GM21619 (cell line): ENCODE results near the gene KRTAP12-1.

ENCODE experiments used
- ATAC-seq: cut with Tn5 transposase; IDR thresholded peaks from one replicate; pipeline ENCODE4 v1.9.1; 2021; ENCODE audit not compliant: unreplicated experiment

KRTAP12-1 gene, protein sequence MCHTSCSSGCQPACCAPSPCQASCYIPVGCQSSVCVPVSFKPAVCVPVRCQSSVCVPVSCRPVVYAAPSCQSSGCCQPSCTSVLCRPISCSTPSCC

GRCh38 chr21:44681861-44682579 is at the start of gene KRTAP12-1:
TSS of gene KRTAP12-1 (minus strand) at chr21:44682163. CDS start at chr21:44682123, 40 bp downstream.
- no peak for ATAC-seq

- no peak for ATAC-seq
These were observed 49.1 kb upstream of the KRTAP12-1 start for GRCh38 chr21:44730951-44731579.

DNA sequence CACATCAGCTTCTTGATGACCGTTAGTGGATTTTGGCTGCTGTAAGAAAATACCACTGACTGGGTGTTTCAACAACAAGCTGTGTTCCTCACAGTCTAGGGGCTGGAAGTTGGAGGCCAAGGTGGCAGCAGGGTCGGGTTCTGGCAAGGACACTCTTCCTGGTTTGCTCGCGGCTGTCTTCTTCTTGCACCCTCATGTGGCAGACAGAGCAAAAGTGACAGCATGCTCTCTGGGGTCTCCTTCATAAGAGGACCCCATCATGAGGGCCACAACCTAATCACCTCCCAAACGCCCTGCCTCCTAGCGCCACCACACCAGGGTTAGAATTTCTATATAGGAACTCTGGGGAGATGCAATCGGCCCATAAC is 48.0 kb upstream of the KRTAP12-1 start:
- ATAC-seq: no peak

DNA sequence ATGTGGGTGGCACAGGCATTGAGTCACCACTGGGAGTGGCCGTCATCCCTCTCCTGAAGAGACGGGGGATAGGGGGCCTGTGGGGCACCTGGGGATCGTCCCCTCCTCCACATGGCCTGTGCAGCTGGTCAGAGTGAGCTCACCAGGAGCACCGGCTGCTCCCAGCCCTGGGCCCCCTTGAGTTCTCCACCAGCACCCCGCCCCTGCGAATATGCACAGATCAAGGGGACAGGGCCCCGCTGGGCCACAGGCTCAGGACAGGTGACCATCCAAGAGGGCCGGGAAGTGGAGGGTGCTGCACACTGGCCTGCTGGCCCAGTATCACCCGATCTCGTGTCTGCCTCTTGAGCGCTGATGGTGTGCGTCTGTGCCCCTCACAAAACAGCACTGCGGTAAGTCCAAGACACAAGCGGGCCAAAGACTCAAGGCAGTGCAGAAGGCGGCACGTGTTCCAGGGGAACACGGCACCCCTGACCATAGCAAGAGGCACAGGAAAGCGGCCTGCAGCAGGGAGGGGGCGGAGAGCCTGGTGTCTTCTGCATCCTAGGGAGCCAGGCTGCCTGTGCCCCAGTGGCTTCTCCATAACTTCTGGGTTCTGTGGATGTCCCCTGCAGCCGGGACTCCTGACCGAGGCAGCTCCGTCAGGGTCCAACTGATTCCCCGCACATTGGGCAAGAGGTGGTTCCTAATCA is 47.5 kb upstream of the KRTAP12-1 start:
- ATAC-seq: no peak

GRCh38 chr21:44728716-44729115 is 46.8 kb upstream of the KRTAP12-1 start:
- ATAC-seq: no peak

- ATAC-seq: no peak
These were observed 45.8 kb upstream of the KRTAP12-1 start for GRCh38 chr21:44727757-44728156.

DNA sequence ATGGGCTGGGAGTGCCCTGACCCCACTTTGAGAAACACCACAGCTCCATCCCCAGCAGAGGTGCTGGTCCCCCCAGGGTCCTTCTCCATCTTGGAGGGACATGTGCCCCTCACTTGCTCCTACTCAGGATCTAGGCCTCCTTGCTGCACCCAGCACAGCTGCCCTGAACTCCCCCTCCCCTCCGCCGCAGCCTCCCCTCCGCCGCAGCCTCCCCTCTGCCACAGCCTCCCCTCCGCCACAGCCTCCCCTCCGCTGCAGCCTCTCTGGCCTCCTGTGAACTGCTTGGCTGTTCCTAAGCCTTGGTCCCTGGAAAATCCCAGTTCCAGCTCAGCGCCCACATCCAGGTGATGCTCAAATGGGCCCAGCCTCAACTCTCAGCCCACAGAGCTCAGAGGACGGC is 45.4 kb upstream of the KRTAP12-1 start:
- no peak for ATAC-seq

- ATAC-seq: no peak
These were observed 44.9 kb upstream of the KRTAP12-1 start for GRCh38 chr21:44726826-44727225.

DNA sequence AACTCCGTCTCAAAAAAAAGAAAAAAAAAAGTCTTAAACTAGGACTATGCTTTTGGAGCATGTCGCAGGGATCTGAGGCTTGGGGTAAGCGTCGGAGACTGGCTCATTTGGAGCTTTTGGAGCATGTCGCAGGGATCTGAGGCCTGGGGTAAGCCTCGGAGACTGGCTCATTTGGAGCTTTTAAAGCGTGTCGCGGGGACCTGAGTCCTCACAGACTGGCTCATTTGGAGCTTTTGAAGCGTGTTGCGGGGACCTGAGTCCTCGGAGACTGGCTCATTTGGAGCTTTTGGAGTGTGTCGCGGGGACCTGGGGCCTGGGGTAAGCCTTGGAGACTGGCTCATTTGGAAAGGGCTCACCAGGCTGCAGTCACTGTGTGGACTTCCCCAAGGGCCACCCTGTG is 43.0 kb upstream of the KRTAP12-1 start:
- ATAC-seq: no peak

DNA sequence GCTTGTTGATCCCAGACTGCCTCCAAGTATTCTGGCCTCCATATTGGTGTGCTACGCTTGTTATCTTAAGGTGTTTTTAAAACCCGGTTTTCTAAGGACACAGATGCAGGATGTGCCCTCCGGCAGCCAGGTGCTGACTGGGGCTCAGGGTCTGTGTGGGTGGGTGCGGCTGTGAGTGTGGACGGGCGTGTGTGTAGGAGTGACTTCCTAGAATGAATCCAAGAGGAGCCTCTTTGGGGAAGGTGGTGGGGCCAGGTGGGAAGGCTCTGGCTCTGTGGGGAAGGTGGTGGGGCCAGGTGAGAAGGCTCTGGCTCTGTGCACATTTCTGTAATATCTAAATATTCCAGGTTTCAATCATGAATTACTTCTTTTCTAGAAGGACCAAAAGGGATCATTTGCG is 42.2 kb upstream of the KRTAP12-1 start:
- ATAC-seq: no peak

DNA sequence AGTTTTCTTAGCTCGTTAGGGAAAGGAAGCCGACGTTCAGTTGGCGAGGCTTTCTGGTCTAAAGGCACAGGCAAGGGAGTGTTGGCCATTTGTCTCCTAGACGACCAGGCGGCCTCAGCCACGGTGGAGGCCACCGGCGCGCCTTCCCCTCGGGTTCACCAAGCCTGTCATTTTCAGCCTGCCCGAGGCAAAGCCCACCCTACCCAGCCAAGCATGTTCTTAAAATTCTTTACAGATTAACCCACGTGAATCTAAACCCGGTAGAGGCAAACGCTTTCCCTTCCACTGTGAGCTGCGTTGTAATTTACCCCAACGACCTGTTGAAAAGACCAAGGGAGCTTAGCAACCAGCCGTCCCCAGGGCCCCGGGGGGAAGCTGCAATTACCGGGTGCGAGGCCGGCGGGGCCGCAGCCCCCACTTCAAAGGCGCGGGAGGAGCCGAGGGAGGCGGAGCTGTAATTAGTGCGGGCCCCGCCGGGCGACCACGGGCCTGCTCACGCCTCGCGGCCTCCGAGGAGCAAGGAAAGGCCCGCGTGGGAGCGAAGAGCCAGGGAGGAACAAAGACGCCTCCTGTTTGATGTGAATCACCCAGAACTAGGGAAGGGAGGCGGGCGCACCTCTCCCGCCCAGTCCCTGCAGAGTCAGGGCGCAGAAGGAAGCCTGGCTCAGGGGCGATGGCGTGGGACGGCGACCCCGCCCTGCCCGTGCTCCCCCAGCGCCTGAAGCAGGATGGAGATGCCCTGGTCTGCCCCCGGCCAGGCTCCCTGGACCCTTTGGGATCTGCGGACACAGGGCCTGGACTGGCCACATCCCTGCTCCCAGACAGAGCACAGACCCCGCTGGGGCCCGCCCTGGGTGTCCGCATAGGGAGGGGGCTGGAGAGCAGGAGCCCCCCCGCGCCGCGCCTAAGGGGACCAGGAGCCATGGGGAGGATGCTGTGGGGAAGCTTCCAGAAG is 41.5 kb upstream of the KRTAP12-1 start:
- ATAC-seq: no peak

DNA sequence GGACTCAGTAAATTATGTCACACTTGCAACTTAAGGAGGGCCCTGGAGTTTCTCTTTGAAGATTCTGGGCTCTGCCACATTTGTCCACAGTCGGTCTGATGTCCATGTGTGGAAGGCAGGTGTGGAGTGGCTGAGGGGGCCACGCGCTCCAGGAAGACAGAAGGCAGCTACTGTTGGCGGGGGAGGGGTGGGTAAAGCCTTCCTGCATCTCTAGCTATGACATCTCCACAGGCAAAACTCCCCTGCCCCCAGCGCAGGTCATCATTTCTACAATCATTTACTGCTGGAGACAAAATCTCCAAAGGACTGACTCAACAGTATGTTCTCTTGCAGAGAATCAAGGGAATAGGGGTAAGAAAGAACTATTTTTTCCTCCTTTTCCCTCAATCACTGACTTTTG is 40.8 kb upstream of the KRTAP12-1 start:
- ATAC-seq: no peak

GRCh38 chr21:44720170-44720569 is 38.2 kb upstream of the KRTAP12-1 start:
- ATAC-seq: no peak

DNA sequence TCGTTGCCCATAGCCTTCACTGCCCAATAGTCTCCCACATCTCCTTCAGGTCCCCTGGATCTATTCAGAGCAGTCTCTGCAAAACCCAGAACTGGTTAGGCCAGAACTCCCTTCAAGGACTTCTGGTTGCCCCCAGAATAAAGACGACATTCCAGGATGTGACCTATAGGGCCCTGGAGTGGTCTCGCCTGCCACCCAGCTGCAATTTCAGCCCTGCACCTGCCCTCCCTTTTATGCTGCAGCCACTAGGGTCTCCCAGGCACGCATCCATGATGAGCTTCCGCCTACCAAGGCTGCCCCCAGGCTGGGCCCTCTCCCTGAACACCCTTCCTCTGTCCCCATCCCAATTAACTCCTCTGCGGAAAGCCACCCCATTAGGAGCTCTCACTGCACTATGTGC is 36.6 kb upstream of the KRTAP12-1 start:
- no peak for ATAC-seq

- ATAC-seq: no peak
These were observed 36.1 kb upstream of the KRTAP12-1 start for GRCh38 chr21:44718093-44718492.

GRCh38 chr21:44716984-44717383 is 35.0 kb upstream of the KRTAP12-1 start:
- no peak for ATAC-seq

DNA sequence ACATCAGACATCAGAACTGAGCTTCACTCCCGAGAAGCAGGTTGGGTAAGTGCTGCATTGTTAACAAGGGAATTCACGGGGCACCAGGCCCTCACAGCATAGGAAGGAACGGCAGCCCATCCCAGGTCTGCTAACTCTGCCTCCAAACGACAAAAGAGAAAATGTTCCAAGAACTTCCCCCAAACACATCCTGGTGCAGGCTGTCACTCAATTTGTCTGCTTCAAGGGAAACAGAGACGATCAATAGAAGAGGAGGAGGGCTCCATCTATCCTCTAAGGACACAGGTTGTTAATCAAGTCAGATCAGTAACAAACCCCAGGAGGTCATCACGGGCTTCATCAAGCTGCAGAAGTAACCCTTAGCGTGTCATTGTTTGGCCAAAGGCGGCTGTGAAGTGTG is 32.9 kb upstream of the KRTAP12-1 start:
- no peak for ATAC-seq

- no peak for ATAC-seq
These were observed 31.9 kb upstream of the KRTAP12-1 start for GRCh38 chr21:44713846-44714245.

DNA sequence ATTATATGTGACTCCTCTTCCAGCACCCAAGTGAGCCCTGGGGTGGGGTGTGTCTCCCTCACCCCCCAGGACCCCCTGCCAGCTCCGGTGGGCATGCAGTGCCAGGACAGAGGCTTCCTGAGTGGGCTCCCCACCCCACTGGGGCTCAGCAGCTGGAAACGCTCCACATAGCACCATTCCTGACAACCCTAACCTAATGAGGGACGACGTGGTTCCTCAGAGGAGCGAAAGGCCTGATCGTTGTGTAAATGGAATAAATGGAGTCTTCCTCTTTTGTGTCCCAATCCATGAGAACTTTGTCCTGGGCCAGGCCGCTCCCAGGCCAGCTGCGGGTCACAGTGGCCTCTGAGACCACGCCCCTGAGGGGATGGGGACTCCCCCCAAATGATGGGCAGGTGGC is 31.2 kb upstream of the KRTAP12-1 start:
- ATAC-seq: no peak

DNA sequence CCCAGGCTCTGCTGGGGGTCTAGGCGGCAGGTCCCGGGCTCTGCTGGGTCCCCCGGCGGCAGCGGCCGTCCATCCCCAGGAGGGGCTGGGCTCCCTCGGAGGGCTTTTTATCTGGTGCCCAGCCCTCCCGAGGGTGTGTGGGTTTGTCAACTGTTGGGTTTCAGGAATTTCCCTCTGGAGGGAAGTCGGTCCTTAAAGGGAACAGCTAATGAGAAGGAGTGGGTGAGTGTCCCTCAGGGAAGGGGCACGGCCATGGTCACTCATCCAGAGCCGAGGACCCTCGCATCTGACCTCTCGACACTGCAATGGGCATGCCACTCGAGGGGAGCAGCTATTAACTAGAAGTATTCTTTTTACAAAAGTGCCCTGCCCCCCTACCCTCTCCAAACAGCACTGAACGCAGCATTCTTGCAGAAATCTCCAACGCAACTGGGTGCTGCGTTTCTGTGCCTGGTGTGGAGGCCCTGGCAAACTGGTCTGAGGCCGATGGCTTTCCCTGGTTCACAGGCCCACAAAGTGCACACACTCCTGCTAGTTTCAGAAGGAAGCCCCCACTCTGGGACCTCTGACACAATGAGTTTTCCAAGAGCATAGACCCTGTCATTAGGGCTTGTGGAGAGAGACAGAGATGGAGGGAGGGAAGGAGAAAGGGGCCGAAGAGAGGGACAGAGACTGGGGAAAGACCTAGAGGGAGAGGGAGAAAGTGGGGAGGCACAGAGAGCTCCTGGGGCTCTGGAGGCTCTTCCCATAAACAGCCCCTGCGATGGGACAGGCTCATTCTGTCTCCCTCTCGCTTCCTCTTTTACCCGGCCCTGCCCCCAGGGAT is 30.5 kb upstream of the KRTAP12-1 start:
- ATAC-seq: no peak
